GM12878 (cell line): Measurements from ENCODE around the gene EFNA1. TPM values are rescaled to one million over a fixed set of nuclear protein-coding genes. Genes with fewer than 3 reads are reported as not detected.

Source experiments
- BHLHE40 ChIP-seq, 2 experiments: fragments of 450-650 bp in 1 of 2; IDR thresholded peaks; 2 replicates each; pipeline ENCODE4 v1.6.1; 2011 to 2017; ENCODE audit warnings: low read depth in 2 of 2, borderline replicate concordance in 1 of 2, improper control_type of control experiment in 1 of 2, low read length in 1 of 2, mild to moderate bottlenecking in 1 of 2
- CREM ChIP-seq: IDR thresholded peaks from 2 replicates; pipeline ENCODE4 v1.6.1; 2014; ENCODE audit warnings: antibody characterized with exemption, low read depth
- HDAC2 ChIP-seq: fragments of 200-600 bp; sonication (generic); IDR thresholded peaks from 2 replicates; pipeline ENCODE4 v1.6.1; 2017
- IKZF1 ChIP-seq: fragments of 450-650 bp; conservative IDR thresholded peaks from 2 replicates; pipeline ENCODE4 v1.6.1; 2017; ENCODE audit warnings: antibody characterized with exemption, mild to moderate bottlenecking
- IKZF2 ChIP-seq, 2 experiments: fragments of 450-650 bp; IDR thresholded peaks; 2 replicates each; pipeline ENCODE4 v1.6.1; 2017; ENCODE audit warnings: mild to moderate bottlenecking in 2 of 2, moderate library complexity in 2 of 2
- KAT2A ChIP-seq: conservative IDR thresholded peaks from 2 replicates; pipeline ENCODE4 v1.6.1; 2011; ENCODE audit warnings: low read depth, low read length; ENCODE audit not compliant: control insufficient read depth
- MEF2B ChIP-seq: fragments of 450-650 bp; IDR thresholded peaks from 2 replicates; pipeline ENCODE4 v1.6.1; 2018; ENCODE audit warnings: mild to moderate bottlenecking, moderate library complexity; ENCODE audit not compliant: partially characterized antibody, poor library complexity, severe bottlenecking
- MXI1 ChIP-seq: fragments of 150-350 bp; IDR thresholded peaks from 2 replicates; pipeline ENCODE4 v1.6.1; 2011; ENCODE audit warnings: low read depth, mild to moderate bottlenecking, inconsistent platforms, low read length, improper control_type of control experiment
- MYC ChIP-seq: IDR thresholded peaks from 2 replicates; pipeline ENCODE4 v1.6.1; 2011; ENCODE audit warnings: mild to moderate bottlenecking, low read length, moderate library complexity, inconsistent platforms; ENCODE audit not compliant: insufficient read depth, insufficient replicate concordance, insufficient read length, severe bottlenecking
- NFYA ChIP-seq: IDR thresholded peaks from 2 replicates; pipeline ENCODE4 v1.6.1; 2011; ENCODE audit warnings: low read depth, mild to moderate bottlenecking, low read length, improper control_type of control experiment, borderline replicate concordance
- NKRF ChIP-seq: fragments of 450-650 bp; conservative IDR thresholded peaks from 2 replicates; pipeline ENCODE4 v1.6.1; 2017; ENCODE audit warnings: mild to moderate bottlenecking, moderate library complexity
- NRF1 ChIP-seq: conservative IDR thresholded peaks from 2 replicates; pipeline ENCODE4 v1.6.1; 2011; ENCODE audit warnings: mild to moderate bottlenecking, low read depth, low read length, improper control_type of control experiment
- PBX3 ChIP-seq: IDR thresholded peaks from 2 replicates; pipeline ENCODE4 v1.6.1; 2011; ENCODE audit warnings: mild to moderate bottlenecking, low read depth, low read length, moderate library complexity; ENCODE audit not compliant: insufficient replicate concordance
- RUNX3 ChIP-seq: IDR thresholded peaks from 2 replicates; pipeline ENCODE4 v1.6.1; 2012; ENCODE audit warnings: low read length, inconsistent platforms
- TBL1XR1 ChIP-seq: IDR thresholded peaks from 2 replicates; pipeline ENCODE4 v1.6.1; 2012; ENCODE audit warnings: low read depth, low read length, improper control_type of control experiment
- USF1 ChIP-seq: IDR thresholded peaks from 2 replicates; pipeline ENCODE4 v1.6.1; 2011; ENCODE audit warnings: borderline replicate concordance, low read depth, mild to moderate bottlenecking, moderate library complexity, mixed read lengths, low read length; ENCODE audit not compliant: insufficient read depth; ENCODE audit errors: extremely low read length
- ZBTB4 ChIP-seq: fragments of 450-650 bp; formaldehyde crosslinking; IDR thresholded peaks from 2 replicates; pipeline ENCODE4 v1.4.0; 2022; ENCODE audit warnings: mild to moderate bottlenecking, moderate library complexity
- polyA plus RNA-seq, 11 experiments: library from polyadenylated mRNA; depleted of rRNA in 4 of 11; unstranded in 6 of 11; stranded (reverse) in 5 of 11; fragments of >200 nt; fragmentation: Nextera tagmentation in 4 of 11; fragmentation: Illumina TruSeq in 1 of 11; extraction: Ambion mirVana in 4 of 11; extraction: Trizol in 1 of 11; gene quantifications; 1 replicate in 1 of 11; 2 replicates in 10 of 11; pipeline versions ENCODE4 v1.2.1 to v1.2.3, GENCODE V29; 2011 to 2016; ENCODE audit warnings: inconsistent platforms in 2 of 11, missing spikeins in 2 of 11, low read depth in 1 of 11
- total RNA-seq, 4 experiments: library from RNA; depleted of rRNA in 3 of 4; stranded (reverse); fragments of >200 nt in 3 of 4; fragmentation: Illumina TruSeq in 1 of 4; extraction: Trizol in 1 of 4; gene quantifications; 2 replicates each; pipeline versions ENCODE4 v1.2.1 to v1.2.3, GENCODE V29; 2013 to 2021
- TF ChIP-seq, protein P1 (sequence below): IDR thresholded peaks from 2 replicates; pipeline ENCODE4 v1.6.1; 2011; ENCODE audit warnings: low read depth, mild to moderate bottlenecking, low read length, moderate library complexity, borderline replicate concordance; ENCODE audit errors: extremely low read depth
- TF ChIP-seq, protein P2 (sequence below): fragments of 450-650 bp; IDR thresholded peaks from 2 replicates; pipeline ENCODE4 v1.6.1; 2016; ENCODE audit warnings: mild to moderate bottlenecking

EFNA1 gene
- total and polyA plus RNA-seq, 10 of the 15 experiments (the other 5 are each of a cell fraction or from before 2014, with no cell fraction given) = 0.13 to 7.5 (median 0.28) TPM; not detected in 5

DNA sequence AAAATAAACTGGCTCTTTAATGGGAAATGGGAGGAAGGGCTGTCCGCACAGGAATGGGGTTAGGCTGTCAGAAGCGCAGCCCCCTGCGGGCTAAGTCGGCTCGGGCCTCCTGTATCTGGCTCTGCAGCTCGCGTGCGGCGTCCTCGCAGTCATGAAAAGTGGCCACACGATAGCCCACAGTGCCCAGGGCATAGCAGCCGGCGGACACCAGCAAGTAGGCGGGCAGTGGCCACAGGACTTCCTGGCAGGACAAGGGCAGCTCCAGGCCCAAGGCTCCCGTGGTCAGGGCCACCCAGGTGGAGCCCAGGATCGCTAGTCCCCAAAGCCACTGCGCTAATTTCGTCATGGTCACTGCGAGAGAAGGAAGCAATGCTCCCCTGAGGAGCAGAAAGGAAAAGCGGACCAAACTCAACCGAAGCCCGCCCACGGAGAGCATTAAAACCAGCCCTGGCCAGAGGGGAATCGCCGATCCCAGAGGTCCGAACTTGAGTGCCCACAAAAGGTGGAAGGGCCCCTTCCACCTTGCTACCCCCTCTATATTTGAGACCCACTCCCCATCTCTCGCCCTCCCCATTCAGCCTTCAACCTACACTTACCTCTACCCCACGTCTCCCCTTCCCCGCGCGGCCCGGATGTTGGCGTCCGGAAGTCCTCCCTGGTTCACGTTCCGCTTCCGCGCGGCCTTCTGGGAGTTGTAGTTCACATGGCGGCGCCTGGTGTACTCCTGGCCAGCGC is 12.4 kb downstream of the EFNA1 start, which contains the start of gene DPM3 (continued):
- TF ChIP-seq ZBTB4 = no peak
- TF ChIP-seq, protein P1, sequence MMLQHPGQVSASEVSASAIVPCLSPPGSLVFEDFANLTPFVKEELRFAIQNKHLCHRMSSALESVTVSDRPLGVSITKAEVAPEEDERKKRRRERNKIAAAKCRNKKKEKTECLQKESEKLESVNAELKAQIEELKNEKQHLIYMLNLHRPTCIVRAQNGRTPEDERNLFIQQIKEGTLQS = no peak
- no peak for TF ChIP-seq HDAC2
- TF ChIP-seq CREM = peak; percentile 78; the same call in 1 of the 2 replicates
- TF ChIP-seq MXI1 = no peak
- TF ChIP-seq USF1 = no peak
- TF ChIP-seq IKZF1 = peak; percentile 93
- no peak for TF ChIP-seq MYC
- TF ChIP-seq PBX3 = no peak
- no peak for TF ChIP-seq MEF2B
- TF ChIP-seq RUNX3 = no peak
- no peak for TF ChIP-seq TBL1XR1
- no peak for TF ChIP-seq NRF1
- TF ChIP-seq BHLHE40 (IDR thresholded peaks at IDR 0.05; ENCODE audit: borderline replicate concordance in 1 of 2, low read depth in 2 of 2, low read length in 1 of 2) = peak; percentile 56 to 68; a peak in 2 of 4 replicates
- TF ChIP-seq NFYA = no peak
- no peak for TF ChIP-seq KAT2A
- TF ChIP-seq, protein P2, sequence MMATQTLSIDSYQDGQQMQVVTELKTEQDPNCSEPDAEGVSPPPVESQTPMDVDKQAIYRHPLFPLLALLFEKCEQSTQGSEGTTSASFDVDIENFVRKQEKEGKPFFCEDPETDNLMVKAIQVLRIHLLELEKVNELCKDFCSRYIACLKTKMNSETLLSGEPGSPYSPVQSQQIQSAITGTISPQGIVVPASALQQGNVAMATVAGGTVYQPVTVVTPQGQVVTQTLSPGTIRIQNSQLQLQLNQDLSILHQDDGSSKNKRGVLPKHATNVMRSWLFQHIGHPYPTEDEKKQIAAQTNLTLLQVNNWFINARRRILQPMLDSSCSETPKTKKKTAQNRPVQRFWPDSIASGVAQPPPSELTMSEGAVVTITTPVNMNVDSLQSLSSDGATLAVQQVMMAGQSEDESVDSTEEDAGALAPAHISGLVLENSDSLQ = peak; percentile 73
- TF ChIP-seq NKRF = peak; percentile 55
- no peak; a peak in 1 of 4 replicates for TF ChIP-seq IKZF2 (IDR thresholded peaks at IDR 0.05)
